Osteocyte (in vitro differentiated cells): ENCODE measurements around the gene NPB. TPM values are rescaled to one million over a fixed set of nuclear protein-coding genes. Genes with fewer than 3 reads are reported as not detected.

Experiments used
- DNase-seq: peaks from one replicate; pipeline ENCODE4 v3.0.0; 2021; ENCODE audit warnings: mixed read lengths; ENCODE audit not compliant: unreplicated experiment; ENCODE audit errors: extremely low spot score
- H3K27ac Mint-ChIP-seq: one replicate; pipeline ENCODE4 v1.8.0; 2021; ENCODE audit warnings: mild to moderate bottlenecking, mixed read lengths; ENCODE audit not compliant: unreplicated experiment
- H3K27me3 Mint-ChIP-seq: one replicate; pipeline ENCODE4 v1.8.0; 2021; ENCODE audit warnings: mixed read lengths; ENCODE audit not compliant: unreplicated experiment
- H3K36me3 Mint-ChIP-seq: one replicate; pipeline ENCODE4 v1.8.0; 2021; ENCODE audit warnings: mixed read lengths; ENCODE audit not compliant: unreplicated experiment
- H3K4me1 Mint-ChIP-seq: one replicate; pipeline ENCODE4 v1.8.0; 2021; ENCODE audit warnings: mixed read lengths; ENCODE audit not compliant: unreplicated experiment
- H3K4me3 Mint-ChIP-seq: one replicate; pipeline ENCODE4 v1.8.0; 2021; ENCODE audit warnings: mild to moderate bottlenecking, moderate library complexity, mixed read lengths; ENCODE audit not compliant: unreplicated experiment
- H3K9me3 Mint-ChIP-seq: one replicate; pipeline ENCODE4 v1.8.0; 2021; ENCODE audit warnings: mixed read lengths; ENCODE audit not compliant: unreplicated experiment
- total RNA-seq: library from RNA; stranded (reverse); gene quantifications from 2 replicates; pipeline ENCODE4 v1.2.1, GENCODE V29; 2021
- TF ChIP-seq, protein P1 (sequence below): fragments of 200-600 bp; sonication (generic); IDR thresholded peaks from 2 replicates; pipeline ENCODE4 v1.5.0; 2021; ENCODE audit warnings: antibody characterized with exemption, mild to moderate bottlenecking, moderate library complexity

NPB gene
- total RNA-seq, 1 donor from 2014 or later: 0.56 TPM

DNA sequence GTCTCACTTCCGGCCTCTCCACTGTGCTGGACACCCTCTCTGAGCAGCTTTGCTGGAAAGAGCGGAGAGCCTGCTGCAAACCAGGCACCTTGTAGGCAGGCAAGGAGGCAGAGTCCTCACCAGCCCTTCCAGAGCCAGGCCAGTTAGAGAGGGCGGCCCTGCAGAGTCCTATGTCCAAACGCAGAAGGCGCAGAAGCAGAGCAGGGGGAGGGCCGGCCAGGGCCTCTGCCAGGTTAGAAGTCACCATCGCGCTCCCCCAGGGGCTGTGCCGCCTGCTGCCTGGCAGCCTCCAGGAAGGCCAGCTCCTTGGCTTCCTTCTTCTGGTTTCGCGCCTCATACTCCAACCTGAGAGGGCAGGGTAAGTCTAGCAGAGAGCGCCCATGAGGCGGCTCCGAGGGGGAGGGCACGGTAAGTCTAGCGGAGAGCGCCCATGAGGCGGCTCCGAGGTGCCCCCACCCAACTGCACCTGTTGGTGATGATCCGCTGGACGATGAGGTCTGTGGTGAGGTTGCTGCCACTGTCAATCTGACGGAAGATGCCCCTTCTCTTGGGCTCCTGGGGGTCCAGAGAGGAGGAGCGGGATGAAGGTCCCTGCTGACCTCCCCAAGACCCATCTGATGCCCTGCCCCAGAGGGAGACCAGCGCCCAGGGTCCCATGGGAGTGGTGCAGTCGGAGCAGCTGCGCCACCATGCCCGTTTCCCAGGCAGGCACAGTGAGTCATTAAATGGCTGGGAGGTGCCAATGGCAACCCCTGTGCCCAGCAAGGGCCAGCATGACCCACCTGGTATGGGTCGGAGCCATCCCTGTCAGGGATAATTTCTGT is 2.8 kb downstream of the NPB start:
- H3K4me3 Mint-ChIP-seq: no peak overlapping the region
- no peaks in the 10 kb centered on the region for H3K27me3 Mint-ChIP-seq
- no peaks in the 10 kb centered on the region for H3K9me3 Mint-ChIP-seq
- no peak for DNase-seq
- H3K36me3 Mint-ChIP-seq: peaks cover 9% of the 10 kb centered on the region
- no peak overlapping the region for H3K27ac Mint-ChIP-seq
- H3K4me1 Mint-ChIP-seq: peaks cover 10% of the 10 kb centered on the region
- TF ChIP-seq, protein P1, sequence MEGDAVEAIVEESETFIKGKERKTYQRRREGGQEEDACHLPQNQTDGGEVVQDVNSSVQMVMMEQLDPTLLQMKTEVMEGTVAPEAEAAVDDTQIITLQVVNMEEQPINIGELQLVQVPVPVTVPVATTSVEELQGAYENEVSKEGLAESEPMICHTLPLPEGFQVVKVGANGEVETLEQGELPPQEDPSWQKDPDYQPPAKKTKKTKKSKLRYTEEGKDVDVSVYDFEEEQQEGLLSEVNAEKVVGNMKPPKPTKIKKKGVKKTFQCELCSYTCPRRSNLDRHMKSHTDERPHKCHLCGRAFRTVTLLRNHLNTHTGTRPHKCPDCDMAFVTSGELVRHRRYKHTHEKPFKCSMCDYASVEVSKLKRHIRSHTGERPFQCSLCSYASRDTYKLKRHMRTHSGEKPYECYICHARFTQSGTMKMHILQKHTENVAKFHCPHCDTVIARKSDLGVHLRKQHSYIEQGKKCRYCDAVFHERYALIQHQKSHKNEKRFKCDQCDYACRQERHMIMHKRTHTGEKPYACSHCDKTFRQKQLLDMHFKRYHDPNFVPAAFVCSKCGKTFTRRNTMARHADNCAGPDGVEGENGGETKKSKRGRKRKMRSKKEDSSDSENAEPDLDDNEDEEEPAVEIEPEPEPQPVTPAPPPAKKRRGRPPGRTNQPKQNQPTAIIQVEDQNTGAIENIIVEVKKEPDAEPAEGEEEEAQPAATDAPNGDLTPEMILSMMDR: no peak

DNA sequence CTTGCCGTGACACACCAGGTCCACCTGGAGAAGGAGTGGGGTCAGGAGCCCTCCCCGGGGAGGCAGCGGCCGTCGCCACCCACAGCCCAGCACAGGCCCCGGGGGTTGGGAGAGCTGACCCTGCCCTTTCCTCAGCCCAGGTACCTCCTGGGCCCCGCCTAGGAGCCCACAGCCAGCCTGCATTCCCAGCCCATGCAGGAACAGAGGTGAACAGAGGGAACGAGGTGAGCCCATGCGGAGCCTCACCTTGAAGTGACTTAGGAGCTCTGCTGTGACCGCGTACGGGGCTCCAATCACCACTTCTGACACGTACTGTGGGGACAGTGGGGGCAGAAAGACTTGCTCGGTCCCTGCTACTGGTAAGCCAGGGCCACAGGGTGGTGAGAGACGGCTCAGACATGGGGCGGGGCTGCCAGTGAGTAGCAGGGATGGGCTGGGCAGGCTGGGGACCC is 3.4 kb downstream of the NPB start:
- Mint-ChIP-seq H3K27ac (no peak overlapping the region), H3K4me1 (peaks cover 8% of the 10 kb centered on the region), H3K4me3 (no peak overlapping the region), H3K27me3 (no peaks in the 10 kb centered on the region), H3K36me3 (peaks cover 5% of the 10 kb centered on the region), H3K9me3 (no peaks in the 10 kb centered on the region)
- TF ChIP-seq, protein P1: no peak
- DNase-seq: no peak

DNA sequence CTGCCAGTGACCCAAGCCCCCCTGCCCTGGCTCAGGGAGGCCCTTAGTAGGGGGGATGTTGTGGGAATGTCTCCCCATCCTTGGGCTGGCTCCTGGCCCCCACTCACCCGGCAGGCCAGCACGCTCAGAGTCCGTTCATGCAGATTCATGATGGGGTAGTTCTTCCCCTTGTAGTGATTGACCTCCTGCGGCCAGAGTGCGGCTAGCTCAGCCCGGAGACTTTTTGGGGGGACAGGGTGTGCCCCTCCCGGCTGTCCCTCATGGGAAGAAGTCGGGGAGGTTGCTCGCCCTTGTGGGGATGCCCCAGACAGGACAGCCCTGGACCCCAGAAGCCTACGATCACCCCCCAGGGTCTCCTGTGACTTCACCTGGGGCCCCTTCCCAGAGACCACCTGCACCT is 4.0 kb downstream of the NPB start:
- Mint-ChIP-seq H3K36me3 (peaks cover 5% of the 10 kb centered on the region), H3K4me1 (peaks cover 8% of the 10 kb centered on the region), H3K4me3 (no peak overlapping the region), H3K27ac (no peak overlapping the region), H3K27me3 (no peaks in the 10 kb centered on the region), H3K9me3 (no peaks in the 10 kb centered on the region)
- TF ChIP-seq, protein P1: no peak
- DNase-seq: no peak

DNA sequence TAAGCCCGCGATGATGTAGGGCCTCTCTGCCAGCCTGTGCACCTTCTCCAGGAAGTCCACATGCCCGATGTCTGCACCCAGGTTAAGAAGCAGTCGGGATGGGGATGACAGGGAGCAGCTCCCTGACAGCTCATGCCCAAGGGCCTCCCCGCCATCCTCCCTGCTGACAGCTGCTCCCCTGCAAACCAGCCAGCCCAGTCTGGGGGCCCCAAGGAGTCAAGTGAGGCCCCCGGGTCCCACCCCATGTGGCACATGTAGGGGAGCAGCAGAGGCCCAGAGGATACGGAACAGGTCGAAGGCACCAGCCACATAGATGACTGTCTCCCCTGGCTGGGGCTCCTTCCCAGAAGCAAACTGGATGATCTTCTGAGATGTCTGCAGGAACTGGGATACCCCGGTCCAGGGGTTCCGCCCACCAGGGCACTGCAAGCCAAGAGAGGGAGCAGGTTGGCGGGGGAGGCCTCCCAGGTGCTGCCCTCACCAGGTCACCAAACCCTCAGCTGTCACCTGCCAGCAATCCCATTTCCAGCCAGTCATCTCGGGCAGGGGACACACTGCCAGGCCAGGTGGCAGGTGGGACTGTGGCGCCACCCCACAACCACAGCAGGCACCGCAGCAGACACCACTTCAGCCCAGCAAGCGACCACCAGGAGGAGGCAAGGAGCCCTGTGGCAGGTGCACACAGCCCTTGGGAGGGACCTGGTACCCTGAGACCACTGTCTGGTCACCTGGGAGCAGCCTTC is 4.6 kb downstream of the NPB start:
- TF ChIP-seq, protein P1: no peak
- H3K36me3 Mint-ChIP-seq: peaks cover 5% of the 10 kb centered on the region
- no peak overlapping the region for H3K27ac Mint-ChIP-seq
- H3K27me3 Mint-ChIP-seq: no peaks in the 10 kb centered on the region
- H3K9me3 Mint-ChIP-seq: no peaks in the 10 kb centered on the region
- H3K4me1 Mint-ChIP-seq: peaks cover 7% of the 10 kb centered on the region
- no peak overlapping the region for H3K4me3 Mint-ChIP-seq
- DNase-seq: no peak
